HG03108 (cell line): ENCODE results near the gene CYYR1.
"Not testable (repeated sequence)": the region's sequence is repeated elsewhere in the genome, so short reads cannot be mapped to it uniquely, and the experiment has no call there.

Source experiments
- ATAC-seq: cut with Tn5 transposase; IDR thresholded peaks from one replicate; pipeline ENCODE4 v1.9.1; 2021; ENCODE audit warnings: moderate library complexity; ENCODE audit not compliant: unreplicated experiment

Gene CYYR1

GRCh38 chr21:26495283-26495849 is 77.7 kb downstream of the CYYR1 start:
- no peak for ATAC-seq

GRCh38 chr21:26491663-26492062 is 81.4 kb downstream of the CYYR1 start:
- no peak for ATAC-seq

GRCh38 chr21:26490771-26491170 is 82.3 kb downstream of the CYYR1 start:
- no peak for ATAC-seq

GRCh38 chr21:26489781-26490180 is 83.3 kb downstream of the CYYR1 start:
- ATAC-seq = no peak

- no peak for ATAC-seq
These were observed 85.1 kb downstream of the CYYR1 start for GRCh38 chr21:26487981-26488480.

GRCh38 chr21:26473471-26473870 is 99.6 kb downstream of the CYYR1 start:
- no peak for ATAC-seq

GRCh38 chr21:26471099-26471471 is 102.0 kb downstream of the CYYR1 start:
- ATAC-seq = no peak

GRCh38 chr21:26470351-26471098 is 102.6 kb downstream of the CYYR1 start:
- ATAC-seq = no peak

GRCh38 chr21:26469789-26470188 is 103.3 kb downstream of the CYYR1 start:
- ATAC-seq = no peak

- ATAC-seq = no peak
These were observed 107.2 kb downstream of the CYYR1 start for GRCh38 chr21:26465916-26466315.

- no peak for ATAC-seq
These were observed 111.6 kb downstream of the CYYR1 start for GRCh38 chr21:26461500-26461899.

GRCh38 chr21:26460621-26461020 is 112.5 kb downstream of the CYYR1 start:
- no peak for ATAC-seq

GRCh38 chr21:26458854-26459253 is 114.2 kb downstream of the CYYR1 start:
- not testable (repeated sequence) for ATAC-seq

GRCh38 chr21:26457817-26458216 is 115.3 kb downstream of the CYYR1 start:
- ATAC-seq = no peak

- ATAC-seq = no peak
These were observed 119.8 kb downstream of the CYYR1 start for GRCh38 chr21:26453267-26453666.

GRCh38 chr21:26451081-26451740 is 121.9 kb downstream of the CYYR1 start:
- no peak for ATAC-seq

GRCh38 chr21:26449161-26449560 is 123.9 kb downstream of the CYYR1 start:
- ATAC-seq = no peak

- ATAC-seq = no peak
These were observed 124.3 kb downstream of the CYYR1 start for GRCh38 chr21:26448751-26449150.

GRCh38 chr21:26447932-26448475 is 125.1 kb downstream of the CYYR1 start:
- ATAC-seq = no peak

- ATAC-seq = no peak
These were observed 127.6 kb downstream of the CYYR1 start for GRCh38 chr21:26445440-26445839.

- no peak for ATAC-seq
These were observed 128.4 kb downstream of the CYYR1 start for GRCh38 chr21:26444646-26445045.

GRCh38 chr21:26443867-26444266 is 129.2 kb downstream of the CYYR1 start:
- ATAC-seq = no peak
